SU-DHL-6 (cell line): ENCODE measurements around the gene RABGEF1.

Experiments
- EZH2phosphoT487 ChIP-seq: fragments of 200-600 bp; sonication (generic), shearing (Covaris generic); conservative IDR thresholded peaks from 2 replicates; pipeline ENCODE4 v1.6.1; 2018; ENCODE audit warnings: mild to moderate bottlenecking, antibody characterized with exemption, low read length, moderate library complexity, mixed read lengths
- TF ChIP-seq, protein P1 (sequence below): fragments of 200-600 bp; sonication (generic); IDR thresholded peaks from one replicate; pipeline ENCODE4 v1.5.1; 2017; ENCODE audit warnings: antibody characterized with exemption, mild to moderate bottlenecking, low read length, moderate library complexity; ENCODE audit not compliant: insufficient read depth, poor library complexity, severe bottlenecking

GRCh38 chr7:66837007-66837406 lies 96.5 kb downstream of the RABGEF1 start:
- TF ChIP-seq, protein P1, sequence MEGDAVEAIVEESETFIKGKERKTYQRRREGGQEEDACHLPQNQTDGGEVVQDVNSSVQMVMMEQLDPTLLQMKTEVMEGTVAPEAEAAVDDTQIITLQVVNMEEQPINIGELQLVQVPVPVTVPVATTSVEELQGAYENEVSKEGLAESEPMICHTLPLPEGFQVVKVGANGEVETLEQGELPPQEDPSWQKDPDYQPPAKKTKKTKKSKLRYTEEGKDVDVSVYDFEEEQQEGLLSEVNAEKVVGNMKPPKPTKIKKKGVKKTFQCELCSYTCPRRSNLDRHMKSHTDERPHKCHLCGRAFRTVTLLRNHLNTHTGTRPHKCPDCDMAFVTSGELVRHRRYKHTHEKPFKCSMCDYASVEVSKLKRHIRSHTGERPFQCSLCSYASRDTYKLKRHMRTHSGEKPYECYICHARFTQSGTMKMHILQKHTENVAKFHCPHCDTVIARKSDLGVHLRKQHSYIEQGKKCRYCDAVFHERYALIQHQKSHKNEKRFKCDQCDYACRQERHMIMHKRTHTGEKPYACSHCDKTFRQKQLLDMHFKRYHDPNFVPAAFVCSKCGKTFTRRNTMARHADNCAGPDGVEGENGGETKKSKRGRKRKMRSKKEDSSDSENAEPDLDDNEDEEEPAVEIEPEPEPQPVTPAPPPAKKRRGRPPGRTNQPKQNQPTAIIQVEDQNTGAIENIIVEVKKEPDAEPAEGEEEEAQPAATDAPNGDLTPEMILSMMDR, result peak; percentile 81
- TF ChIP-seq EZH2phosphoT487, result no peak
